H1 (cell line): ENCODE results near the gene TRIOBP. TPM values are rescaled to one million over a fixed set of nuclear protein-coding genes. Genes with fewer than 3 reads are reported as not detected.
"Not testable (repeated sequence)": the region's sequence is repeated elsewhere in the genome, so short reads cannot be mapped to it uniquely, and the experiment has no call there.

ENCODE experiments used
- CTCF ChIA-PET: fragments of 300-600 bp; sonication (Branson Sonifier 250); formaldehyde crosslinking; loops from one replicate; lab custom pipeline; 2021; ENCODE audit not compliant: partially characterized antibody; lab: Charles Lee
- POLR2A ChIA-PET: fragments of 300-600 bp; sonication (Branson Sonifier 250); formaldehyde crosslinking; loops from one replicate; lab custom pipeline; 2021; ENCODE audit warnings: inconsistent platforms; ENCODE audit not compliant: partially characterized antibody; lab: Charles Lee
- DNase-seq, 2 experiments: peaks; one replicate each; pipeline versions ENCODE4 v3.0.0 to v3.0.0-alpha.2; 2010 to 2022; ENCODE audit warnings: low spot score in 2 of 2, low read depth in 1 of 2, mixed read lengths in 1 of 2
- FAIRE-seq: peaks from 2 replicates; lab custom pipeline; 2011; peaks lifted over from hg19 to GRCh38; lab: Jason Lieb, UNC
- H2AFZ ChIP-seq: 2 replicates; pipeline ENCODE4 v1.8.1; 2012; ENCODE audit warnings: low read length, inconsistent platforms
- H2AK5ac ChIP-seq: 2 replicates; pipeline ENCODE4 v1.6.1; 2013; ENCODE audit warnings: low read depth, low read length
- H2BK120ac ChIP-seq: replicated peaks from 2 replicates; pipeline ENCODE3; 2013; ENCODE audit warnings: low read depth, low read length, inconsistent platforms
- H2BK12ac ChIP-seq: 2 replicates; pipeline ENCODE4 v1.6.1; 2013; ENCODE audit warnings: low read depth, low read length
- H2BK15ac ChIP-seq: 2 replicates; pipeline ENCODE4 v1.6.1; 2013; ENCODE audit warnings: low read length
- H2BK20ac ChIP-seq: 2 replicates; pipeline ENCODE4 v1.6.1; 2013; ENCODE audit warnings: low read length
- H2BK5ac ChIP-seq: 2 replicates; pipeline ENCODE4 v1.6.1; 2013; ENCODE audit warnings: low read depth, low read length
- H3K14ac ChIP-seq: 2 replicates; pipeline ENCODE4 v1.6.1; 2013; ENCODE audit warnings: inconsistent platforms; ENCODE audit not compliant: insufficient read length
- H3K18ac ChIP-seq: 2 replicates; pipeline ENCODE4 v1.6.1; 2013; ENCODE audit warnings: low read length; ENCODE audit errors: extremely low read depth
- H3K23ac ChIP-seq: 2 replicates; pipeline ENCODE4 v1.6.1; 2013; ENCODE audit warnings: inconsistent platforms; ENCODE audit not compliant: insufficient read length
- H3K23me2 ChIP-seq: 2 replicates; pipeline ENCODE4 v1.6.1; 2013; ENCODE audit warnings: low read depth, low read length
- H3K27ac ChIP-seq: 2 replicates; pipeline ENCODE4 v1.6.1; 2011; ENCODE audit warnings: low read depth, low read length, inconsistent platforms
- H3K27me3 ChIP-seq, 4 experiments: replicated peaks in 1 of 4; 1 replicate in 1 of 4; 2 replicates in 3 of 4; pipeline versions ENCODE4 v1.6.1 to v1.8.1; 2011 to 2013; ENCODE audit warnings: low read length in 3 of 4, mild to moderate bottlenecking in 3 of 4, inconsistent platforms in 2 of 4, mixed read lengths in 2 of 4, moderate library complexity in 1 of 4; ENCODE audit not compliant: control insufficient read depth in 3 of 4, insufficient read depth in 3 of 4; ENCODE audit errors: extremely low read depth in 1 of 4
- H3K36me3 ChIP-seq, 4 experiments: 2 replicates each; pipeline versions ENCODE4 v1.6.1 to v1.8.1; 2011 to 2013; ENCODE audit warnings: mild to moderate bottlenecking in 4 of 4, low read length in 3 of 4, moderate library complexity in 2 of 4, control low read depth in 1 of 4, inconsistent platforms in 1 of 4; ENCODE audit not compliant: insufficient read depth in 4 of 4, control insufficient read depth in 2 of 4
- H3K4ac ChIP-seq: replicated peaks from 2 replicates; pipeline ENCODE3; 2013; ENCODE audit warnings: low read length, low read depth, mixed read lengths, inconsistent platforms; ENCODE audit not compliant: insufficient read length
- H3K4me1 ChIP-seq, 4 experiments: replicated peaks in 1 of 4; 1 replicate in 1 of 4; 2 replicates in 3 of 4; pipeline versions ENCODE4 v1.6.1 to v1.8.1; 2011 to 2013; ENCODE audit warnings: low read length in 3 of 4, inconsistent platforms in 2 of 4, mixed read lengths in 1 of 4; ENCODE audit not compliant: insufficient read depth in 4 of 4, control insufficient read depth in 3 of 4
- H3K4me2 ChIP-seq, 2 experiments: 2 replicates each; pipeline versions ENCODE4 v1.6.1 to v1.8.1; 2011 to 2013; ENCODE audit warnings: low read depth in 2 of 2, low read length in 2 of 2, control low read depth in 1 of 2, inconsistent platforms in 1 of 2, mild to moderate bottlenecking in 1 of 2; ENCODE audit not compliant: insufficient read depth in 1 of 2
- H3K4me3 ChIP-seq, 4 experiments: fragments of 200-600, 300-600 bp in 1 of 4; sonication (generic), shearing (Covaris generic), sonication (Bioruptor Twin) in 1 of 4; 2 replicates each; pipeline versions ENCODE4 v1.5.1 to v1.8.1; 2011 to 2016; ENCODE audit warnings: low read length in 4 of 4, low read depth in 3 of 4, control low read depth in 2 of 4, inconsistent platforms in 2 of 4, mild to moderate bottlenecking in 2 of 4, mixed read lengths in 1 of 4, moderate library complexity in 1 of 4; ENCODE audit not compliant: insufficient read depth in 2 of 4; ENCODE audit errors: extremely low read depth in 1 of 4
- H3K56ac ChIP-seq: replicated peaks from 2 replicates; pipeline ENCODE3; 2013; ENCODE audit warnings: low read depth, mild to moderate bottlenecking, mixed read lengths, low read length, inconsistent platforms; ENCODE audit not compliant: insufficient read length
- H3K79me1 ChIP-seq: 2 replicates; pipeline ENCODE4 v1.6.1; 2013; ENCODE audit warnings: low read depth, low read length, control low read depth
- H3K79me2 ChIP-seq, 2 experiments: 2 replicates each; pipeline versions ENCODE4 v1.6.1 to v1.8.1; 2012 to 2013; ENCODE audit warnings: low read length in 2 of 2, mild to moderate bottlenecking in 2 of 2, inconsistent platforms in 1 of 2; ENCODE audit not compliant: insufficient read depth in 2 of 2, control insufficient read depth in 1 of 2
- H3K9ac ChIP-seq, 4 experiments: replicated peaks in 1 of 4; 1 replicate in 1 of 4; 2 replicates in 3 of 4; pipeline versions ENCODE4 v1.6.1 to v1.8.1; 2011 to 2013; ENCODE audit warnings: low read depth in 3 of 4, low read length in 3 of 4, control low read depth in 2 of 4, mild to moderate bottlenecking in 2 of 4, moderate library complexity in 2 of 4, inconsistent platforms in 1 of 4; ENCODE audit errors: extremely low read depth in 1 of 4
- H3K9me3 ChIP-seq, 2 experiments: 2 replicates each; pipeline versions ENCODE4 v1.6.1 to v1.8.1; 2012 to 2013; ENCODE audit warnings: mild to moderate bottlenecking in 2 of 2, moderate library complexity in 2 of 2, control low read depth in 1 of 2, inconsistent platforms in 1 of 2, low read depth in 1 of 2, low read length in 1 of 2, mixed read lengths in 1 of 2; ENCODE audit not compliant: insufficient read depth in 2 of 2
- H4K20me1 ChIP-seq, 2 experiments: replicated peaks in 1 of 2; 2 replicates each; pipeline versions ENCODE3 to v1.8.1; 2011 to 2013; ENCODE audit warnings: inconsistent platforms in 2 of 2, low read length in 2 of 2, mild to moderate bottlenecking in 1 of 2; ENCODE audit not compliant: insufficient read depth in 2 of 2, control insufficient read depth in 1 of 2
- H4K5ac ChIP-seq: 2 replicates; pipeline ENCODE4 v1.6.1; 2013; ENCODE audit warnings: low read length, low read depth, mixed read lengths, inconsistent platforms; ENCODE audit not compliant: insufficient read length
- H4K8ac ChIP-seq: 2 replicates; pipeline ENCODE4 v1.8.0; 2013; ENCODE audit warnings: mild to moderate bottlenecking, moderate library complexity, low read length, inconsistent platforms; ENCODE audit not compliant: insufficient read depth; ENCODE audit errors: extremely low read depth
- H4K91ac ChIP-seq: replicated peaks from 2 replicates; pipeline ENCODE3; 2013; ENCODE audit warnings: low read length, mixed read lengths, inconsistent platforms; ENCODE audit not compliant: insufficient read length
- WGBS, 2 experiments: shearing (Covaris generic) in 1 of 2; methylation state at CpG; one replicate each; pipeline versions ENCODE4 v1.1.6 to v1.1.7; 2013 to 2015; ENCODE audit warnings: low lambda C conversion rate in 2 of 2, mixed read lengths in 2 of 2, inconsistent platforms in 1 of 2, low coverage in 1 of 2, missing lambda C conversion rate in 1 of 2; ENCODE audit not compliant: insufficient replicate concordance in 2 of 2, insufficient coverage in 1 of 2, insufficient read length in 1 of 2; ENCODE audit errors: extremely low coverage in 1 of 2, missing lambda C conversion rate in 1 of 2; 5-methylcytosine and 5-hydroxymethylcytosine counted together
- polyA plus RNA-seq, 7 experiments: library from polyadenylated mRNA; depleted of rRNA in 3 of 7; stranded (reverse) in 5 of 7; unstranded in 2 of 7; fragments of >200 nt in 5 of 7; fragments of 200-250 nt in 2 of 7; gene quantifications; 1 replicate in 5 of 7; 2 replicates in 1 of 7; 4 replicates in 1 of 7; pipeline versions ENCODE4 v1.2.1 to v1.2.3, GENCODE V29; 2011 to 2013; ENCODE audit warnings: missing spikeins in 2 of 7, mixed read lengths in 2 of 7
- total RNA-seq: library from RNA; stranded (reverse); fragmentation: NEBNext Ultra II Directional; extraction: Animal tissue kit (Norgen Biotek cat#: 25700); gene quantifications from 2 replicates; pipeline ENCODE4 v1.2.1, GENCODE V29; 2021

TRIOBP gene
- total and polyA plus RNA-seq, 2 of the 8 experiments (the other 6 are each of a cell fraction or from before 2014, with no cell fraction given): 18.2 to 27.3 TPM

GRCh38 chr22:37717746-37718305 lies 21.0 kb downstream of the TRIOBP start:
- not testable (repeated sequence) for H2BK12ac ChIP-seq, H3K14ac ChIP-seq, FAIRE-seq, H3K4ac ChIP-seq, H3K9ac ChIP-seq, H4K20me1 ChIP-seq, H3K23ac ChIP-seq, H3K4me2 ChIP-seq, H3K56ac ChIP-seq, DNase-seq, H3K79me1 ChIP-seq, H3K79me2 ChIP-seq, H4K91ac ChIP-seq, H4K5ac ChIP-seq, H3K4me1 ChIP-seq, H3K27me3 ChIP-seq, H2BK120ac ChIP-seq, H2BK20ac ChIP-seq, H3K18ac ChIP-seq, H2BK15ac ChIP-seq, H3K27ac ChIP-seq, H2AFZ ChIP-seq, H2BK5ac ChIP-seq, H3K23me2 ChIP-seq, H3K9me3 ChIP-seq, H2AK5ac ChIP-seq, H3K4me3 ChIP-seq
- ChIA-PET CTCF (interaction anchor here (0.9 to 1.3 kb wide), 3 partner anchors 37 to 77 kb away, joined by 3 to 4 read pairs (median 3); no protein-coding TSS in a partner anchor), POLR2A (interaction anchor here (1.9 kb wide), 1 partner anchor 13 kb away, joined by 5 read pairs; no protein-coding TSS in a partner anchor)
- Histone ChIP-seq H3K36me3 (peaks cover 5 to 33% (median 14%) of the 10 kb centered on the region in 4 experiments), H4K8ac (peak overlapping the region; percentile 14; the same call in 1 of the 2 replicates)
- WGBS, 2 experiments: 93% methylated on average over 31 of the region's 38 CpGs; no CpG with 5 or more reads in 1 of the 2 experiments
